Mesendoderm (in vitro differentiated cells): ENCODE measurements around the gene LSG1.
A peak's percentile ranks its signal among the peaks of the same experiment; 100 is the strongest.
"Not testable (repeated sequence)": the region's sequence is repeated elsewhere in the genome, so short reads cannot be mapped to it uniquely, and the experiment has no call there.

ENCODE experiments used
- DNase-seq: peaks from one replicate; pipeline ENCODE4 v3.0.0; 2013
- H2AK5ac ChIP-seq: 2 replicates; pipeline ENCODE4 v1.6.1; 2013; ENCODE audit warnings: low read length, inconsistent platforms
- H2BK120ac ChIP-seq: 2 replicates; pipeline ENCODE4 v1.6.1; 2013; ENCODE audit warnings: low read depth, mild to moderate bottlenecking, low read length, moderate library complexity, mixed read lengths
- H2BK15ac ChIP-seq: replicated peaks from 2 replicates; pipeline ENCODE4 v1.6.1; 2013; ENCODE audit warnings: low read depth, mild to moderate bottlenecking, moderate library complexity
- H2BK5ac ChIP-seq: 2 replicates; pipeline ENCODE4 v1.6.1; 2013; ENCODE audit warnings: low read length, inconsistent platforms
- H3K18ac ChIP-seq: 2 replicates; pipeline ENCODE4 v1.6.1; 2013; ENCODE audit warnings: mild to moderate bottlenecking, low read length, mixed read lengths
- H3K23ac ChIP-seq: one replicate; pipeline ENCODE4 v1.6.1; 2013; ENCODE audit warnings: low read length
- H3K27ac ChIP-seq: 2 replicates; pipeline ENCODE4 v1.5.1; 2013; ENCODE audit warnings: low read depth, mild to moderate bottlenecking, inconsistent platforms, low read length, moderate library complexity
- H3K27me3 ChIP-seq: 2 replicates; pipeline ENCODE4 v1.6.1; 2013; ENCODE audit warnings: low read length, control low read depth, mild to moderate bottlenecking, inconsistent platforms; ENCODE audit not compliant: insufficient read depth, poor library complexity
- H3K36me3 ChIP-seq: 2 replicates; pipeline ENCODE4 v1.6.1; 2013; ENCODE audit warnings: low read length, inconsistent platforms; ENCODE audit not compliant: control insufficient read depth, insufficient read depth
- H3K4ac ChIP-seq: one replicate; pipeline ENCODE4 v1.6.1; 2013; ENCODE audit warnings: low read depth, mild to moderate bottlenecking, low read length, moderate library complexity
- H3K4me1 ChIP-seq: 2 replicates; pipeline ENCODE4 v1.6.1; 2013; ENCODE audit warnings: low read depth, low read length, inconsistent platforms; ENCODE audit not compliant: control insufficient read depth
- H3K4me2 ChIP-seq: 2 replicates; pipeline ENCODE4 v1.6.1; 2013; ENCODE audit warnings: low read length
- H3K4me3 ChIP-seq: 2 replicates; pipeline ENCODE4 v1.5.1; 2013; ENCODE audit warnings: mild to moderate bottlenecking, low read length
- H3K56ac ChIP-seq: one replicate; pipeline ENCODE4 v1.6.1; 2013; ENCODE audit warnings: low read length
- H3K79me1 ChIP-seq: 2 replicates; pipeline ENCODE4 v1.6.1; 2013; ENCODE audit warnings: low read length, inconsistent platforms
- H3K79me2 ChIP-seq: 2 replicates; pipeline ENCODE4 v1.6.1; 2013; ENCODE audit warnings: mild to moderate bottlenecking, low read length; ENCODE audit not compliant: control insufficient read depth, insufficient read depth
- H3K9ac ChIP-seq: 2 replicates; pipeline ENCODE4 v1.6.1; 2013; ENCODE audit warnings: low read length, inconsistent platforms
- H4K5ac ChIP-seq: one replicate; pipeline ENCODE4 v1.6.1; 2013; ENCODE audit warnings: low read length
- H4K8ac ChIP-seq: one replicate; pipeline ENCODE4 v1.6.1; 2013; ENCODE audit warnings: low read depth, mild to moderate bottlenecking, control low read depth, low read length, moderate library complexity
- WGBS: extraction: QIAGEN DNeasy Blood & Tissue Kit; methylation state at CpG from one replicate; pipeline ENCODE4 v1.1.7; 2013; ENCODE audit warnings: low lambda C conversion rate, missing lambda C conversion rate; ENCODE audit not compliant: insufficient coverage; ENCODE audit errors: extremely low coverage; 5-methylcytosine and 5-hydroxymethylcytosine counted together

The LSG1 gene

GRCh38 chr3:194633349-194634004, 38.5 kb downstream of the LSG1 start, which contains the start of gene TMEM44:
Gene TMEM44, minus strand, starts transcription at chr3:194633419. Its CDS starts 204 bp downstream, at chr3:194633215.
- H2AK5ac ChIP-seq = no peak within 1 kb of the TSS
- no peaks in the 10 kb centered on the region for H3K27me3 ChIP-seq
- H3K4me1 ChIP-seq = no peaks in the 10 kb centered on the region
- peak within 1 kb of the TSS; percentile 91 for H3K9ac ChIP-seq
- H4K8ac ChIP-seq = no peak within 1 kb of the TSS
- peak within 1 kb of the TSS; percentile 96 for H3K56ac ChIP-seq
- peak within 1 kb of the TSS; percentile 81 for H3K4me3 ChIP-seq
- no peaks in the 10 kb centered on the region for H3K79me2 ChIP-seq
- peak within 1 kb of the TSS; percentile 40 for H3K4ac ChIP-seq
- H4K5ac ChIP-seq = no peak within 1 kb of the TSS
- H2BK120ac ChIP-seq = no peak within 1 kb of the TSS
- peak within 1 kb of the TSS; percentile 9 for H3K18ac ChIP-seq
- H3K79me1 ChIP-seq = no peaks in the 10 kb centered on the region
- H3K27ac ChIP-seq = peak within 1 kb of the TSS; percentile 68
- H3K23ac ChIP-seq = peak within 1 kb of the TSS; percentile 11
- peak; percentile 89 for DNase-seq
- H3K4me2 ChIP-seq = peak within 1 kb of the TSS; percentile 94
- no peak within 1 kb of the TSS for H2BK5ac ChIP-seq
- WGBS = no CpG with 5 or more reads among the region's 66 CpGs
- H2BK15ac ChIP-seq = no peak within 1 kb of the TSS
- H3K36me3 ChIP-seq = no peaks in the 10 kb centered on the region

DNA sequence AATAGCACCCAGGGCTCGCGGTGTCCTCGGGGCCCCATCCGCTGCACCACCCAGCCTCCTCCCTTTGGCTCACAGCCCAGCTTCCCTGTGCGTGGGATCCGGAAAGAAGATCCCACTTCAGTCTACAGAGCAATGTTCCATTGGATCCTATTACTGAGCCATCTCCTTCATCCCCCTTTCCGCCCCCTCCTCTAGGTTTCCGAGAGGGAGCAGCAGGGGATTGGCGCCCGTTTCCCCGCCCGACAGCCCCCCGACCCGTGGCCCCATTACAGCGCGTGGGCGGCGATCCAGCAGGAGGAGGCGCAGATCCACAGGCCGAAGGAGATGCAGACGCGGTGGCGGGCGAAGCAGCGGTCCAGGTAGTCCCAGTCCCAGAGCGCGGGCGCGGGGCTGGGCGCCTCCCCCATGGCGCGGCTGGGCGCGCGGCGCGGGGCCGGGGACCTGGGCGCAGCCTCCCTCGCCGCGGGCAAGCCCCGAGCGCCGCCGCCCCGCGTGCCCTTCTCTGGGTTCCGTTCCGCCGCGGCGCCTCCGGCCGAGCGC, 39.1 kb downstream of the LSG1 start:
- H2BK5ac ChIP-seq = no peak overlapping the region
- H3K4me2 ChIP-seq = peak overlapping the region; percentile 32
- peak overlapping the region; percentile 91 for H3K9ac ChIP-seq
- no peaks in the 10 kb centered on the region for H3K27me3 ChIP-seq
- peak; percentile 30 for DNase-seq
- no peaks in the 10 kb centered on the region for H3K36me3 ChIP-seq
- H3K79me1 ChIP-seq = no peaks in the 10 kb centered on the region
- H3K18ac ChIP-seq = peak overlapping the region; percentile 9
- no peak overlapping the region for H2BK120ac ChIP-seq
- H3K56ac ChIP-seq = peak overlapping the region; percentile 96
- peak overlapping the region; percentile 40 for H3K4ac ChIP-seq
- H2AK5ac ChIP-seq = no peak overlapping the region
- H3K79me2 ChIP-seq = no peaks in the 10 kb centered on the region
- H3K23ac ChIP-seq = peak overlapping the region; percentile 11
- H3K4me3 ChIP-seq = peak overlapping the region; percentile 72
- peak overlapping the region; percentile 60 for H3K27ac ChIP-seq
- no peaks in the 10 kb centered on the region for H3K4me1 ChIP-seq
- H4K8ac ChIP-seq = no peak overlapping the region
- WGBS = no CpG with 5 or more reads among the region's 56 CpGs
- H2BK15ac ChIP-seq = no peak overlapping the region
- H4K5ac ChIP-seq = no peak overlapping the region

DNA sequence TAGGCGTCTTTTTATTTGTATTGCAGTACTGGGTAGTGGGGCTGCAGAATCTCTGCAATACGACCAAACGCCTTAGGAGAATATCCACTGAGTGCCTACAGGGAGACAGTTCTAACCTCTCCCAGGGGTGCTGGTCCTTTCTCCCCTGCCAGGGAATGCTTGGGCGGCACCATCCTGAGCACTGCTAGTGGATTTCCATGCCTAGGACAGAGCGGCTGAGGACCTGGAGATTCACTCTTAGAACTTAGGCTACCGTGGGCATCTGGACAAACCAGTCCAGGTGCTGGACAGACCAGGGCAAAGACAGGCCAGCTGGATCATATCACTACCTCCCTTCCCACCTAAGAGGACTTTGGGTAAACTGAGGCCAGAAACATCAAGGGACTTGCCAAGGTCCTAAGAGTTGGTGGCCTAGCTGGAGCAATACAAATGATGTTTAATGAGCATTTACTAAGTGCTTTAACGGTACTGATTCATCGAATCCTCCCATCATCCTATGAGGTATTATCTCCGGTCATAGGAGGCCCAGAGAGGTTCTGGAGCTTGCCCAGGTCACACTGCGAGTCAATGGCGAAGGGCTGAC, 39.7 kb downstream of the LSG1 start:
- Histone ChIP-seq H3K9ac (peak overlapping the region; percentile 91), H4K5ac (no peak overlapping the region), H2BK120ac (no peak overlapping the region), H3K79me2 (no peaks in the 10 kb centered on the region), H3K4me3 (peak overlapping the region; percentile 72), H3K23ac (no peak overlapping the region), H3K56ac (peak overlapping the region; percentile 96), H3K4me2 (peak overlapping the region; percentile 32), H3K27me3 (no peaks in the 10 kb centered on the region), H4K8ac (no peak overlapping the region), H2BK5ac (no peak overlapping the region), H3K4ac (no peak overlapping the region), H3K36me3 (no peaks in the 10 kb centered on the region), H2BK15ac (no peak overlapping the region), H3K27ac (no peak overlapping the region), H2AK5ac (no peak overlapping the region), H3K18ac (no peak overlapping the region), H3K79me1 (no peaks in the 10 kb centered on the region), H3K4me1 (no peaks in the 10 kb centered on the region)
- WGBS = no CpG with 5 or more reads among the region's 11 CpGs
- no peak for DNase-seq

- Histone ChIP-seq H3K4ac (no peak overlapping the region), H2BK120ac (no peak overlapping the region), H3K79me1 (no peaks in the 10 kb centered on the region), H4K8ac (no peak overlapping the region), H4K5ac (no peak overlapping the region), H3K18ac (no peak overlapping the region), H2AK5ac (no peak overlapping the region), H3K9ac (no peak overlapping the region), H3K23ac (no peak overlapping the region), H3K79me2 (no peaks in the 10 kb centered on the region), H3K56ac (no peak overlapping the region), H2BK5ac (no peak overlapping the region), H3K36me3 (no peaks in the 10 kb centered on the region), H3K4me2 (no peak overlapping the region), H2BK15ac (no peak overlapping the region), H3K4me1 (no peaks in the 10 kb centered on the region), H3K27ac (no peak overlapping the region), H3K27me3 (no peaks in the 10 kb centered on the region), H3K4me3 (no peak overlapping the region)
- WGBS = no CpG with 5 or more reads among the region's 4 CpGs
- DNase-seq = no peak
These were observed 40.3 kb downstream of the LSG1 start for GRCh38 chr3:194631696-194632095.

DNA sequence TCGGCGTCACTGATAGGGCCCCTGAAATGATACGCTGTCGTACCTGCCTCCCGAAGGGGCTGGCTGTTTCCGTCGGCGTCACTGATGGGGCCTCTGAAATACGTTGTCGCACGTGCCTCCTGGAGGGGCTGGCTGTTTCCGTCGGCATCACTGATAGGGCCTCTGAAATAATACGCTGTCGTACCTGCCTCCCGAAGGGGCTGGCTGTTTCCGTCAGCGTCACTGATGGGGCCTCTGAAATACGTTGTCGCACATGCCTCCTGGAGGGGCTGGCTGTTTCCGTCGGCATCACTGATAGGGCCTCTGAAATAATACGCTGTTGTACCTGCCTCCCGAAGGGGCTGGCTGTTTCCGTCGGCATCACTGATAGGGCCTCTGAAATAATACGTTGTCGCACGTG, 41.3 kb downstream of the LSG1 start:
- H3K27me3 ChIP-seq, H3K79me1 ChIP-seq, H3K79me2 ChIP-seq, H4K8ac ChIP-seq, H3K36me3 ChIP-seq, H3K4me1 ChIP-seq, H3K23ac ChIP-seq, H3K4me2 ChIP-seq, H2BK120ac ChIP-seq, H3K4ac ChIP-seq, H3K27ac ChIP-seq, H2AK5ac ChIP-seq, H3K18ac ChIP-seq, H2BK15ac ChIP-seq, H3K56ac ChIP-seq, H3K4me3 ChIP-seq, H3K9ac ChIP-seq, H2BK5ac ChIP-seq, DNase-seq, H4K5ac ChIP-seq: not testable (repeated sequence)
- no CpG with 5 or more reads among the region's 29 CpGs for WGBS
